Measurements from ENCODE around the gene PRSS12.

GRCh38 chr4:118318931-118319330 is 33.9 kb downstream of the PRSS12 start:
- TF ChIP-seq ZC3H10 (CRISPR knock-in tag; IDR thresholded peaks at IDR 0.05) (no peak), OSR1 (CRISPR knock-in tag; IDR thresholded peaks at IDR 0.05) (no peak), PATZ1 (CRISPR knock-in tag; IDR thresholded peaks at IDR 0.05; ENCODE audit: borderline replicate concordance) (no peak), TSHZ2 (CRISPR knock-in tag; IDR thresholded peaks at IDR 0.05) (no peak), ZFP3 (CRISPR knock-in tag; IDR thresholded peaks at IDR 0.05) (no peak), POU6F1 (CRISPR knock-in tag; IDR thresholded peaks at IDR 0.05; ENCODE audit: borderline replicate concordance, low read depth) (no peak), CREB5 (CRISPR knock-in tag; IDR thresholded peaks at IDR 0.05; ENCODE audit: low read depth) (no peak), ZNF8 (CRISPR knock-in tag; IDR thresholded peaks at IDR 0.05) (no peak), CSRNP3 (CRISPR knock-in tag; IDR thresholded peaks at IDR 0.05) (no peak), ARNTL (CRISPR knock-in tag; IDR thresholded peaks at IDR 0.05; ENCODE audit: borderline replicate concordance, low read depth) (no peak), ZFP30 (CRISPR knock-in tag; IDR thresholded peaks at IDR 0.05) (no peak), GLIS3 (CRISPR knock-in tag; IDR thresholded peaks at IDR 0.05) (no peak), ESRRG (CRISPR knock-in tag; IDR thresholded peaks at IDR 0.05) (no peak)
